SK-N-SH (cell line): Measurements from ENCODE around the gene NOL4L.

Source experiments
- EP300 ChIP-seq, 2 experiments: IDR thresholded peaks; 2 replicates each; pipeline versions ENCODE4 v1.4.0 to v1.6.1; 2012; ENCODE audit warnings: borderline replicate concordance in 1 of 2, low read depth in 1 of 2, low read length in 1 of 2
- TAF1 ChIP-seq: IDR thresholded peaks from 2 replicates; pipeline ENCODE4 v1.6.1; 2012; ENCODE audit warnings: low read depth, mild to moderate bottlenecking, low read length, moderate library complexity, borderline replicate concordance

- TF ChIP-seq TAF1 (no peak), EP300 (IDR thresholded peaks at IDR 0.05; ENCODE audit: borderline replicate concordance in 1 of 2, low read depth in 1 of 2, low read length in 1 of 2) (peak in 1 of 2 experiments; percentile 67; a peak in 1 of 4 replicates)
These were observed 139.4 kb downstream of the NOL4L start for GRCh38 chr20:32445539-32446273.
